Activated CD4-positive, alpha-beta T cell treated with anti-CD3 and anti-CD28 coated beads, Interleukin-2, amount 50 U/mL, for 4 hours (primary cell): Measurements from ENCODE around the gene ELP1.

Source experiments
- DNase-seq, 2 experiments: peaks; one replicate each; pipeline ENCODE4 v3.0.0-alpha.2; 2020

The ELP1 gene

DNA sequence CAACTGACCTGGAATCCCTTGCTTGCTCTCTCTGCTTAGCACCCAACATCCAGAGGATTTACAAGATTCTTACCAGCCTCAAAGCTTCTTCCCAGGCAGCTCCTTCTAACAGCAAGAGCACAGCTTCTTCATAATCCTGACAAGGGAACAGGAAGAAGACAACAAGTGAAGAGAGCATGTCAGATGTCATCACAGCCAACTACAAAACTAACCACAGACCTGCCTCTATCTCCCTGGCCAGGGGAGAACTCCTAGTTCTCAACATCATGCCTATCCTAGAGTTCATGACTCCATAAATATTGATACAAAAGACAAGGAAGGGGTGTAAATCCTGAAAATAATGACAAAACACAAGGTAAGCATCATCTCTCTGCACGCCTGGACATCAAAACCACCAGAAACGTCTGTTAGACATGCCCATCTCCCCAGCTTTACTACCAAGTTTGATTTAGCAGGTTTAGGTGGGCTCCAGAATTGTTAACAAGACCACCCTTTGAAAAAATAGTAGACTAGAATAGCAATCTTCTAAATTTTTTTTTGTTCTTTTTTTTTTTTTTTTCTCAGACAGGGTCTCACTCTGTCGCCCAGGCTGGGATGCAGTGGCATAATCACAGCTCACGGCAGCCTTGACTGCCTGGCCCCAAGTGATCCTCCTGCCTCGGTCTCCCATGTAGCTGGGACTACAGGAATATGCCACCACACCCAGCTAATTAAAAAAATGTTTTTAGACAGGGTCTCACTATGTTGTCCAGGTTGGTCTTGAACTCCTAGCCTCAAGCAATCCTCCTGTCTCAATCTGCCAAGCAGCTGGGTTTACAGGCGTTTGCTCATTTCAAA lies 51.7 kb downstream of the ELP1 start:
- DNase-seq, result no peak

DNA sequence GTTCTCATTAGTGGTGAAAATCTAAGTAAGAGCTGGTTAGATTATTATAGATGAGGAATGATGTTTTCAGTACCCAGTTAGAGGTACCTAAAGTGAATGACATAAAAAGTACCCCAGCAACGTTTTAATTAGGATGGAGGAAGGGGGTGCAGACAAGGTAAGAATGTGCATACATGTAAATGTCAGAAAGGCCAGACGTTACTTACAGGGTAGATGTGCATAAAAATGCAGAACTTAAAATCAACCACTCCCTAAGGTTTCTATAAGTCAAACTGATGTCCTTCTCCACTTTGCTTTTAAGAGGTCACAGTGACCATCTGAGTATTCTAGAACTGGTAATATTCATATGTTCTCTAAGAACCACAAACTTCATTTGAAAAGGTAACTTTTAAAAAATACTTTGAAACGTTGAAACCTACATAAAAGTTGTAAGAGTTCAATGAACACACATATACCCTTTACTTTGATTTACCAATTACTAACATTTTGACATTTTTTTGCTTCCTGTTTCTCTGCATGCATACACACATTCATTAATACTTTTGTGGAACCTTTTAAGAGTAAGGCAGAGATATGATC lies 53.1 kb downstream of the ELP1 start:
- no peak for DNase-seq

DNA sequence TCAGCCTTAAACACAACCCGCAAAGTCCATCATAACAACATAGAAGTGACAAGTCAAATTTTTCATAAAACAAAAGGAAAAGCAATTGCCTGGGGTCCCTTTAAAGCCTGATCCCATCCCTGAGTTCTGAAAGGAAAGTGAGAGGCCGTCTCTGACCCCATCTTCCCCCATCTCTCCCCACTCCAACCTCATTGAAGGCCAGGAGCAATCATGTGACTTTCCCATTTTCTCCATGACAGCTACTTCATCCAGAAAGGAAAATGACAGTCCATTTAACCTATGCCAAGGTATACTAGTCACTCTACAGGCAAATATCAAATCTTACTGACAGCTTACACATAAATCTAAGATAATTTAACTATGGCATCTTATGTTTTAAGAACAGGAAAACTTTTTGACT lies 56.4 kb downstream of the ELP1 start:
- no peak for DNase-seq

DNA sequence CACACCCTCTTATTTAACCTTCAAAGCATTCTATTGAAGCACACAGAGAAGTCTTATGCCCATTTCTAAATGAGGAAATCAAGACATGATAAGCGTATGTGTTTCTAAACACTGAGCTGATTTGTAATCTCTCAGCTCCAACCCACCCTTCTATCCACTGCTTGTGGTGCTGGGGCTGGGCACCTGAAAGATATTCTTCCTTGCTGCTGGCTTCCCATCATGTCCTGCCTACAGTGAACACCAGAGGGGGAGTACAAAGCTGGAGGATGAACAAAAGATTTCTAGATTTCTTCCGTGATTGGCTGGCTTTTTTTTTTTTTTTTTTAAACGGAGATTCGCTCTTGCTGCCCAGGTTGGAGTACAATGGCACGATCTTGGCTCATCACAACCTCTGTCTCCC lies 57.5 kb downstream of the ELP1 start:
- DNase-seq, result no peak

DNA sequence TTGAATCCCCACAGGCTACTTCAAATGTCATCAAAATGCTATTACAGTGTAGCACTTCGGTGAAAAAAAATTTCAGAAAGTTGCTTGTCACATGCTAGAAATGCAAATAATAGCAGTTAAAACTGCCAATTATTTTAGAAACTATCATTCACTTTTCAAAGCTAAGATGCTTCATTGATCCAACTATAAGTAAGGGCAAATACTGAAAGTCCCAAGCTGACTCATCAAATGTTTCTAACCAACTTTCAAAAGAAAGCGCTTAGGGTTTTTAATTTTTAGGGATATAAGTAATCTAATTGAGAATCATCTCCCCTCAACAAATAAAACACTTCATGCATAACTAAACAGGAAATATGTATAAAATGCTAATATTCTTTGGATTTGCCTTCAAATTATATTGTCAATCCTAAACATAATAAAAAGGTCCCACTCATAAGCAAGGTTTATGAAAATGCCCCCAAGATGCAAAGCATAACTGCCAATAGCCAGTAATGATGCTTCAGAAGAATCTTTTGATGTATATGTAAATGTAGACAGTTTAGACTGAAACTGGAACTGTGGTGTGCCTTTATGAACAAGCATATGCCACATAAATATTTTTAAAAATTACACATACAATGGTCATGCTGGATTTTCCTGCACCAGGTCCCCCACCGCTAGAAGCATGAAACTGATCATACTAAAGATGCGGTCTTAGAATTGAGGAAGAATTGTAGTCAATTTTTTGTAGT lies 59.7 kb downstream of the ELP1 start:
- no peak for DNase-seq

DNA sequence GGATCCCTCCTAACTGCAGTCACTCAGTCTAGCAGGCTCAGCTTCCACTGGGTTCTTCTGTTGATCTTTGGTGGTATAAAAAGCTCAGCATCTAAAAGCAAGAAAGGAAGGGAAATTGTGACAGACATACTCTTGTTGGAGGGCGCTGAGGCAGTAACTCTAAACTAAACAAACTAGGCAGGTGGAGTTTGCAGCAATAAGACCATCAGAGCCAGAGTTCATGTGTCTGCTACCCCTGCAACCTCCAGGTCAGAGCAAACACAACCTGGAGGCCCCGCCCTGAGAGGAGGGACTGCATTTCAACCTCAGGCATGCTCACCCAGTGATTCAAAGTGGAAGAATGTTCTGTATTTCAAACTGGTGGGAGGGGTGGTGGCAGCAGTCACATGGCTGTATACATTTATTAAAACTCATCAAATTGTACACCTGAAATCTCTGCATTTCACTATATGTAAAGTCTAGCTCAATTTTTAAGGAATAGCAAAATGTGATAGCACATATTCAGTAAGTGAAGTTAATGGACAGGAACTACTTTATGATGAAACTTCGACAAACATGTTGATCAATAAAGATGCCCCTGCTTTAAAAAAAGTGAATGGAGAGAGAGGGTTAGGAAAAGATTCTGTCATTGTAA lies 64.7 kb downstream of the ELP1 start:
- no peak for DNase-seq

DNA sequence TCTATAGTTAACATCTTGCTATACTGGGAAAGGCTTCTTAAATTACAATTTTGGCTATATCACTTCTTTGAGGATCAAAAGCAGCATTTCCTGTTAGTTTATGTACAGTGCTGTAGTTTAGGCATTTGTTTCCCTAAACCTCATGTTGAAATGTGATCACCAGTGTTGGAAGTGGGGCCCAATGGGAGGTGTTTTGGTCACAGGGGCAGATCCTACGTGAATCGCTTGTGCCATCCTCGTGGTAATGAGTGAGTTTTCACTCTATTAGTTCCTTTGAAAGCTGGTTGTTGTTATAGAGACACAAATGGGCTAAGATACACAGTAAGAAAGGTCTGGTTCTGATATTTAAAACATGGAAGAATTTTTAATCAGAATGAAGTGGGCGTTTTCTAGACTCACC lies 66.1 kb downstream of the ELP1 start:
- DNase-seq, result no peak

DNA sequence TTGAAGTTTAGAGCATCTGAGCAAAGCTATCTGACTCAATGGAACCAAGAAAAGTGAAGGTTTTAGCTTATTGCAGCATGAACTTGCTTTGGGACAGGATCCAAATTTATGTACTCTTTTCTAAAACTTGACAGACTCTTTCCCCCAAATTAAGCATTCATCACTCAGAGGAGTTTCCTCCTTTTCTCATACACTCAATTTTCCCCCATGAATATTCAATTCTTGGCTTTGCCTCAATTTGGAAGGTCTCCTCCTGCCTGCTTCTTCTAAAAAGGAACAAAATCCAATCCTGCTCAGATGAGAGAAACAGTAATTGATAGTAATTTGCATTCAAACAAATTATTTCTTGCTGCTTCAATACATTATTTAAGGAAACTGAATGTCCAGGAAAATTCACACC lies 66.8 kb downstream of the ELP1 start:
- DNase-seq, result no peak

DNA sequence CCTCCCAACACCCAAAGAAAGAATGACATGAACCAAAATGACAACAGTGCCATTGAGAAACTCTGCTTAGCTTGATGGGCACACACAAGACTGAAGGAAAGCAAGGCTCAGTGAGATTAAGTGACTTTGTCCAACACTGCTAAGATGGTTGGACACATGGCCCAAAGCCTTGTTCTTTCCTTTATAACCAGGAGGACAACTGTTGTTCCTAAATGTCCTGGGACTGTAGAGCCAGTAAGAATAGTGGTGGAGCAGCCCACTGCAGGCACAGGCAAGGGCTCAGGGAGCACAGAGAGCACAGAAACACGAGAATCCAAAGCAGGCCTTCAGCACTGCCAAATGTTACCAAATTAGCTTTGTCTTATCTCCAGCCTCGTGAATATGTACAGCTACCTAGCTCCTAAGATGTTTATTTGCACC lies 67.9 kb downstream of the ELP1 start:
- DNase-seq, result no peak

DNA sequence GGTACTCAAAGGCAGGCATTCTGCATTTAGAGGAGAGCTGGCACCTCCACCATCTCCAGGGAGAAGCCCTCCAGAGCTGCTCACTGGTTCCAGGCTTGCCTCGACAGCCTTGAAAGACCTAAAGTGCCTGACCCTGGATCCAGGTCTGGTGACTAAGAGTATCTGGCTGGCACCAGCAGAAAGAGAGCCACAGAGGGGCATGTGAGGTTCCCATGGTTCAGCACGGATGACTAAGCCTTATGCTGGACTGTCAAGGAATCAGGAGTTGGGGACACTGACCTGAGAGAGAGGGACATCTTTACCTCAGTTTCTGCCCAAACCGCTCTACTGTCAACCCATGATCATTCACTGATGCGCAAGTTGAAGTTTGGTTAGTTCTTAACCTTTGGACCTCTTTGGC lies 68.9 kb downstream of the ELP1 start:
- no peak for DNase-seq

DNA sequence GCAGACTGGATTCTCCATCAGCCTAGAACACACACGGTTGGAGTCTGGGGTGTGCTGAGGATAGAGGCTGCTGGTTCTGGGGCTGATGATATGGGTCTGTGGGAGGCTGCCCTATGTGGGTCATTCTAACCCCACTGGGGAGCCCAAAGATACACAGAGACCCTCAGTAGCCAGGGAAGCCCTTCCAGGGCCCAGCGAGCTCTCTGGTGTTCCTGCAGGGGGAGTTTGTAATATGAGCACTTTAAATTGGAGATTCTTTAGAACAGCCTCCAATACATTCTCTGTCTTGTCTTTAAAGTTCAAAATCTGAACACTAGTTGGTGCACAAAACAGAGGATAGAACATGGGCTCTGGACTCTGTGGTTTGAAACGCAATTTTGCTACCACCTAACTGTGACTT lies 69.5 kb downstream of the ELP1 start:
- DNase-seq, result no peak

DNA sequence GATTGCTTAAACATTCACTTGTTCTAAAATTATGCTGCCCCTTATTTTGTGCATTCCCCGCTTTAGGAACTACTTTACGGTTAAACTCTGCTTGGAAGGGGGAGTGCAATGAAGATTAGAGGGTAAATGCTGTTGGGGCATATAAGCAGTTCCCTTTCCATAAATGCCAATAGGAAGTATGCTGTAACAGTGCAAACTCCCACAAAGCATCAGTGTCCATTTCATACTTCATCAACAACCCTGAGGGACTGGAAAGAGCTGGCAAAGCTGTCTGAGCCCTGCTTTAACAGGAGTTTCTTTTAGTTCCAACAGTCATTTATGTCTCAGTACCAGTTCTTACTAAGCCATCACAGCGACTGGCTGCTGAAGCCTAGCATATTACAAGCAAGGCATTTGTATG lies 70.0 kb downstream of the ELP1 start:
- no peak for DNase-seq

DNA sequence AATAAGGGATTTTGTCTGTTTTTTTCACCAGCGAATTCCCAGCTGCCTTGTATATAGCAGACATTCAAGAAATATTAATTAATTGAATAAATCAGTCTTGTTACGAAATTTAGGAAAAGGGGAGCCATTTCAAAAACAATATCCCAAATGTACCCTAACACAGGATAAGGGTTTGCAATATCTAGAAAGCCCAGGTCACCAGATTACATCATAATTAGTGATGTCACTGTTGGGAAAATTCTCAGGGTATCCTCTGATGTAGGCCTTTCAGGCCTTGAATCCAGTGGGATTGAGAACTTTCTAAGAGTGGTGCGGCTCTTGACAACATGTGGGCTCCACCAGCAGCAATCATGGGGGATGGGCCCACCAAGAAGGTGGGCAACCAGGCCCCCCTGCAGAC lies 71.9 kb downstream of the ELP1 start, which contains the start of gene ACTL7A:
Gene ACTL7A (plus strand): TSS at position 270 of the 400 bp plus-strand sequence. CDS start 57 bp downstream, at position 327.
- no peak for DNase-seq

DNA sequence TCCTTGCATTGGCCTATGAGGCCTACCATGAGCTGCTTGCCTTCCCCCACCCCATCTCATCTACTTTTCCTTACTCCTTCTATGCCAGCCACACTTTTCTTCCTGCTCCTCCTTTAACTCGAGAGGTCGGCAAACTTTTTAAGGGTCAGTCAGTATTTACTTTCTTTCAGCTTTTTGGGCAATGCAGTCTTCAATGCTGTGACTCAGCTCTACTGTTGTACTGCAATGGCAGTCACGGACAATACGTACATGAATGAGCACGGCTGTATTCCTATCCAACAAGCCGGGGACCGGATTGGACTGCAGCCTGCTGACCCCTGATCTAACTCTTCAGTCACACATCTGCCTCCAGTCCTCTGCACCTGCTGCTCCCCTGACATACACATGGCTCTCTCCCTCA lies 72.5 kb downstream of the ELP1 start:
- DNase-seq, result no peak

DNA sequence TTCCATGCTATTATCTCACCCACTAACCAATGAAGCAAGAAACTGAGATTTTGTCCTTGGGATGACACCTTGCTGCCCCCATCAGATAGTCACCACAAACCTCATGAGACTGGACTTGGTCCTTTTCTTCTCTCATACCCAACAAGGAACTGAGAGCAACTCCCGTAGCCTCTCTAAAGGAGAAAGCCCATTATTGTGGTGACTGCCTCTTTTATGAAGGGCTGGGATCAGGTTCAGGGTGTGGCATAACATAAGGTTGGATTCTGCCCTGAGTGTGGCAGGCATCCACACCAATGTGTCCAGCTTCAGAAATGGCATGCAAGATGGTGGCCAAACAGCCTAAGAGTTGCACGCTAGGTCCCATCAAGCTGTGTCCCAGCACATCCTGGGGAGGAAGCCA lies 73.2 kb downstream of the ELP1 start:
- no peak for DNase-seq

DNA sequence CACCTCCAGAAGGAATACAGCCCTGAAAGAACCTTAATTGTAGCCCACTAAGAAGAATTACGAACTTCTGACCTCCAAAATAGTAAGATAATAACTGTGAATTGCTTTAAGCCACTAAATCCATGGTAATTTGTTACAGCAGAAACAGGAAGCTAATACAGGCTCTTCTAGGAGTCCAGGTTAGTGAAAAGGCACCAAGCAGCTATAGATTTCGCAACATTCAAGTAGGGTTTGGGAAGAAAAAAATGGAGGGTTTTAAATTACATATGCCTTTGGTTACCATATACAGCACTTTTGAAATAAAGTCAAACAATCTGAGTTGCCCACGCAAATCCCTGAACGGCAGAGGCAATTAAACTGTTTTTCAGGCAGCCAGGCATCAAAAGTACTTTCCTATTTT lies 73.6 kb downstream of the ELP1 start:
- no peak for DNase-seq

DNA sequence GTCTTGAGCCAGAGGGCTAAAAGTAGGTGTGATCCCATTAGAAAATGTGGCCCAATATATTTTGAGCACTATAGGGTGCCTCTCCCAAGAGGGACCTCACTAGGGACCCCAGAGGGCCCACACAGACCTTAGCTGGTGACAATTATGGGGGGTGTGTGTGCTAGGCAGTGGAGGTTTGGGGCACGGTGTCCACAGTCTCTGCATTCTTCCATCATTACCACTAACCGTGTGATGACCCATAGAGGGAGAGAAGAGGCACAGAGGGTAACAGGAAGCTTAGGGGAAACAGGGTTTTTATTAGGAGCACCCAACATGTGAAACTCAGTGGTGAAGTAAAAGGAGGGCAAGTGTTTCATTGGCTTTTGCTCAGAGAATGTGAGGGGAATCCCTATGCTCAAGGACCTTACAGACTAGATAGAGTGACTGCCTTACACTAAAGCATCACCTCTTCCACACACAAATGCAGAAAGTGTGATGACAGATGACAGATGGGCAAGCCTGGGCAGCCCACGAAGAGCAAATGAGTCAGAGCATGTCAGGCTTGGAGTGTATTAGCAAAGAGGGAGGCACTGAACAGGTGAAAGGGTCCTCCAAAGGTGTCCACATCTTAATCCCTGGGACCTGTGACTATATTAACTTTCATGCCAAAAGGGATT lies 74.3 kb downstream of the ELP1 start:
- no peak for DNase-seq

DNA sequence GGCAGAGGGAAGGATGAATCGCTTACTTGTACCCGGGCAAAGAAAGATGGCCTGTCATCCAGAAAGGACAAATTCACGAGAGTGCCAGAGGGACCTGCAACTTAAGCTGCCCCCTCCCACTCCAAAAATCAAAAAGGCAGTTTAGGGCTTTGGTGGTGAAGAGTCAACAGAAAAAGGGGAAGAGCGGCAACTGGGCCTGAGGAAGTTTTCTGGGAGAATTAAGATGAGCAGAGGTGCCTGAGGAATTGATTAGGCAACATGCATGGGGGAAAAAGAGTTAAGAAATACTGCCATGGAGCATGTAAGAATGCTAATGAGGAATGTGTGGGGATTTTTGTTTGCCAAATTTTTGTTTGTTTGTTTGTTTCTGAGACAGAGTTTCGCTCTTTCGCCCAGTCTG lies 76.4 kb downstream of the ELP1 start:
- DNase-seq, result no peak

DNA sequence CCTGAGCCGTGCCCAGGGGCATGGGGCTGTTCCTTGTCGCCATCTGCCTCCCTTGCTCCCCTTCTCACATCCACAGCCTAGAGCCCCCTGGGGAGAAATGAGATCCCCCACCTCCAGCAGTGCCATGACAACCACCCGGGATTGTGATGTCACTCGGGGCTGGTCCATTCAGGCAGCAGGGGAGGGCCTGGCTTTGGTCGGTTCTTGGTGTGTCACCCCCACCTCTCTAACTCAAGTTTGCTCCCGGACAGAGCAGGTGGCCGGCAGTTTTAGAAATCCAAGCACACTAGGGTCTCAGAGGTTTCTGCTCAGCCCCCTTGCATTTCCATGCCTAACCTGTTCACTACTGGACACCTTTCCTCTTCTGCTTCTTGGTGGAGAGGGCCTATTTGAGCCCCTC lies 78.0 kb downstream of the ELP1 start, which contains the start of gene ACTL7B:
Gene ACTL7B (minus strand): TSS at position 99 of the 400 bp plus-strand sequence. CDS start 56 bp downstream, at position 43.
- DNase-seq, result no peak

DNA sequence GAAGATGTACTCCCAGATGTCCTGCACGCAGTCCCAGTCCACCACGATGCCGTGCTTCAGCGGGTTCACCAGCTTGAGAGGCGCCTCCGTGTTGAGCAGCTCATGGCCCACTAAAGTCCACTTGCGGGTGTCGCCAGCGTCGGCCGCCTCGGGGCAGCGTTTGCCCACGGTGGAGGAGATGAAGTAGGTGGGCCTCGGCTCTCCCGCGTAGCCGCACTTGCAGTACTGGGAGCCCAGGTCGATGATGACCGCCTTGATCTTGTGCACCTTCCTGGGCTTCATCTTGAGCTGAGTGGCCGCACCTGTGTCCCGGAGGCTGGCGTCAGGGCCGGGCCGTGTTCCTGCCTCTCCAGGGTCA lies 78.4 kb downstream of the ELP1 start:
- DNase-seq, result no peak

DNA sequence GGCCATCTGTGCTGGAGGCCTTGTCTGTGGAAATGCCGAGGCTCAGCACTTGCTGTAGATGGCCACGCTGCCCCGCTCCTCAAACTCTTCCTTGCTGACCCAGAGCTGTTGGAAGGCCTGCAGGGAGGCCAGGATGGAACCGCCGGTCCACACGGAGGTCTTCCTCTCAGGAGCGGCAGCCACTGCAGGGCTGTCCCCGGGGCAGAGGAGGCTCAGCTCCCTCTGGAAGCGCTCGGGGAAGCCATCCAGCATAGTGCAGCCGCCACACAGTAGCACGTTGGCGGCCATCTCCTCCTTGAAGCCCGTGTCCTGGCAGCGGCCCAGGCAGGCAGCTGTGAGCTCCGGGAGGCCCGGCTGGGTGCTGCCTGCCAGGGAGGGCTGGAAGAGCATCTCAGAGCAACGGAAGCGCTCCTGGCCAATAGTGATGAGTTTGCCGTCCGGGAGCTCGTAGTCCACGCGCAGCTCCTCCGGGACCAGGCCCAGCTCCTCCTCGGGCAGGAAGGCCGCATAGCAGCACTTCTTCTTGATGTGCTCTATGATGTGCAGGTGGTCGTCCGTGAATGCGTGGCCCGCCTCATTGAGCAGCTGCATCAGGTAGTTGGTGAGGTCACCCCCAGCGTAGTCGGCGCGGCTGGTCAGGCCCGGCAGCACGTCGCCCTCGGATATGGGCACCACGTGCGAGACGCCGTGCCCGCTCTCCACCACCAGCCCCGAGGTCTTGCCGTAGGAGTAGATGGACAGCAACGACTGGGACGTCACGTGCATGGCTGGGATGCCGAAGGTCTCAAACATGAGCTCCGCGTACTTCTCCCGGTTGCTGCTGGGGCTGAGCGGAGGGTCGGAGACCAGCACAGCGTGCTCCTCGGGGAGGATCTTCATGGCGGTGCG lies 79.0 kb downstream of the ELP1 start:
- DNase-seq, result no peak

DNA sequence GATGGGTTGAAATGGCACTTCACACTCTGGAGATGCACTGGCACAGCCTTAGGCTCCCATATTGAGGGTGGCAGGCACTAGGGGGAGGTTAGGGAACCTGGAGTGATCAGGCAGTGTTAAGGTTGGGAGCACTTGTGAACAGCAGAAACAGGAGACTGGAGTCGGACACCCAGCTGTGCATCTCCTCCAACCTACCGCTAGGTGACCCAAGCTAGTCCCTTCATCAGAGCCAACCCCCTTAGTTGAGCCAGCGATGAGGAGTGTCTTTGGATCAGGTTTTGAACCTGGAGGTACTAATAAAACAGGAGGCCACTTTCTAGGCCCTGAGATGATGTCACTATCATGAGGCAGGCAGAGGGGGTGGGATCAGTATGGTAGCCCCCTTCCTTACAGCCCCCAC lies 79.8 kb downstream of the ELP1 start:
- DNase-seq, result no peak
